ENCODE measurements around the gene CAPZB.
A peak's percentile ranks its signal among the peaks of the same experiment; 100 is the strongest.

The CAPZB gene

DNA sequence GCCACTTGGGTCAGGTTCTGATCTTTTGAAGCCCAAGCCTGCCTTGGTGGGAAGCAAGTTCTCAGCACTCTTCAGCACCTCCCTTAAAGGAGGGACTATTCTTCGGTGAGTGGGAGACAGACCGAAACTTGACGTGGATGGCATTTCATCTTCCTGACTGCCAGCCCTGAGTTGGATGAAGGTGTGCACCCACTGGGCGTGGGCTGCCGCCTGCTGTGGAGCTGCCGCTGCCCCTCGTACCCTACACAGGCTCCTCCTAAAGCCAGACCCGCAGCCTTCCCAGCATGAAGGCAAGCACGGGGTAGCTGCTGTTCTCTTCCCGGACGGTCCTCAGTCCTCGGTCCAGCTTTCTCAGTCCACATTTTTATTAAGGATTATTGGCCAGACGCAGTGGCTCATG is 89.1 kb downstream of the CAPZB start:
- peaks cover 13% of the 10 kb centered on the region for H3K36me3 ChIP-seq (ENCODE audit: insufficient read depth, low read length)
- H3K9me3 ChIP-seq (ENCODE audit: low read length), result no peaks in the 10 kb centered on the region
- no peak overlapping the region for H3K4me2 ChIP-seq (ENCODE audit: low read length)
- no peak overlapping the region for H2AFZ ChIP-seq (ENCODE audit: low read length)
- H3K79me2 ChIP-seq (ENCODE audit: insufficient read depth, low read length), result no peaks in the 10 kb centered on the region
- no peaks in the 10 kb centered on the region for H3F3A ChIP-seq (ENCODE audit: insufficient read depth, low read length)
- H3K9ac ChIP-seq (ENCODE audit: low read length), result no peak overlapping the region
- no peak overlapping the region for H3K4me3 ChIP-seq (ENCODE audit: low read depth, low read length, poor library complexity, severe bottlenecking)
- no peaks in the 10 kb centered on the region for H3K9me2 ChIP-seq (ENCODE audit: low read depth, low read length)
- H3K27me3 ChIP-seq (ENCODE audit: insufficient read depth, low read length), result no peaks in the 10 kb centered on the region
- H3K4me1 ChIP-seq (ENCODE audit: insufficient read depth, low read length, severe bottlenecking), result peaks cover 46% of the 10 kb centered on the region
- no peaks in the 10 kb centered on the region for H4K20me1 ChIP-seq (ENCODE audit: insufficient read depth, low read length)
- no peak overlapping the region for H3K27ac ChIP-seq (ENCODE audit: low read depth, low read length, poor library complexity, severe bottlenecking)
- TF ChIP-seq, protein P1, sequence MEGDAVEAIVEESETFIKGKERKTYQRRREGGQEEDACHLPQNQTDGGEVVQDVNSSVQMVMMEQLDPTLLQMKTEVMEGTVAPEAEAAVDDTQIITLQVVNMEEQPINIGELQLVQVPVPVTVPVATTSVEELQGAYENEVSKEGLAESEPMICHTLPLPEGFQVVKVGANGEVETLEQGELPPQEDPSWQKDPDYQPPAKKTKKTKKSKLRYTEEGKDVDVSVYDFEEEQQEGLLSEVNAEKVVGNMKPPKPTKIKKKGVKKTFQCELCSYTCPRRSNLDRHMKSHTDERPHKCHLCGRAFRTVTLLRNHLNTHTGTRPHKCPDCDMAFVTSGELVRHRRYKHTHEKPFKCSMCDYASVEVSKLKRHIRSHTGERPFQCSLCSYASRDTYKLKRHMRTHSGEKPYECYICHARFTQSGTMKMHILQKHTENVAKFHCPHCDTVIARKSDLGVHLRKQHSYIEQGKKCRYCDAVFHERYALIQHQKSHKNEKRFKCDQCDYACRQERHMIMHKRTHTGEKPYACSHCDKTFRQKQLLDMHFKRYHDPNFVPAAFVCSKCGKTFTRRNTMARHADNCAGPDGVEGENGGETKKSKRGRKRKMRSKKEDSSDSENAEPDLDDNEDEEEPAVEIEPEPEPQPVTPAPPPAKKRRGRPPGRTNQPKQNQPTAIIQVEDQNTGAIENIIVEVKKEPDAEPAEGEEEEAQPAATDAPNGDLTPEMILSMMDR (IDR thresholded peaks at IDR 0.05; ENCODE audit: low read length), result no peak
- no peak for TF ChIP-seq EZH2 (IDR thresholded peaks at IDR 0.05; ENCODE audit: borderline replicate concordance, low read length)

DNA sequence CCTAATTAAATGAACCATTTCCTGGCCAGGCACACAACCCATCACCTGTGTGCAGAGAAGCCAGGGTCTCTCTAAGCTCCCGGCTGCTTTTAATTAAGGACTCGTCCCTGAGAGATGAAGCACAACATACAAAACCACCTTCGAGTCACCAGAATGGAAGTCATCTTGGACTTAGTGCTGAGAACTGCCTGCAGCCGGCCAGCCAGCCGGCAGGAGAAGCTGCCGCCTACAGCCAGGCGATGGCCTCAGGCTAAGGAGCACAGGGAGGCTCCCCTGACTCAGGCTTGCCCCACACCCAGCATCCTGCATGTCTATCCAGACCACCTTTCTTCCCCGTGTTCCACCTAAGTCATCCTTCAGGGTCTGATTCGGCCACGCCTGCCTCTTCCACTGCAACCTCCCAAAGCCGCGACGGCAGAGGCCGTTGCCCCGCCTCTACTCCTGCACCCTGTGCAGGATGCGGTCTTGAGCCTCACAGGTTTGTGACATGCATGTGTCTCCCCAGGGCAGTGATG is 89.6 kb downstream of the CAPZB start:
- Histone ChIP-seq H3K27ac (ENCODE audit: low read depth, low read length, poor library complexity, severe bottlenecking) (peak overlapping the region; percentile 84), H3K79me2 (ENCODE audit: insufficient read depth, low read length) (no peaks in the 10 kb centered on the region), H2AFZ (ENCODE audit: low read length) (no peak overlapping the region), H4K20me1 (ENCODE audit: insufficient read depth, low read length) (no peaks in the 10 kb centered on the region), H3K36me3 (ENCODE audit: insufficient read depth, low read length) (peaks cover 13% of the 10 kb centered on the region), H3K9me2 (ENCODE audit: low read depth, low read length) (no peaks in the 10 kb centered on the region), H3K9ac (ENCODE audit: low read length) (no peak overlapping the region), H3K9me3 (ENCODE audit: low read length) (no peaks in the 10 kb centered on the region), H3K4me2 (ENCODE audit: low read length) (peak overlapping the region; percentile 4; the same call in 1 of the 2 replicates), H3F3A (ENCODE audit: insufficient read depth, low read length) (no peaks in the 10 kb centered on the region), H3K4me3 (ENCODE audit: low read depth, low read length, poor library complexity, severe bottlenecking) (no peak overlapping the region), H3K4me1 (ENCODE audit: insufficient read depth, low read length, severe bottlenecking) (peaks cover 52% of the 10 kb centered on the region), H3K27me3 (ENCODE audit: insufficient read depth, low read length) (no peaks in the 10 kb centered on the region)
- TF ChIP-seq, protein P1 (IDR thresholded peaks at IDR 0.05; ENCODE audit: low read length), result no peak
- TF ChIP-seq EZH2 (IDR thresholded peaks at IDR 0.05; ENCODE audit: borderline replicate concordance, low read length), result no peak

DNA sequence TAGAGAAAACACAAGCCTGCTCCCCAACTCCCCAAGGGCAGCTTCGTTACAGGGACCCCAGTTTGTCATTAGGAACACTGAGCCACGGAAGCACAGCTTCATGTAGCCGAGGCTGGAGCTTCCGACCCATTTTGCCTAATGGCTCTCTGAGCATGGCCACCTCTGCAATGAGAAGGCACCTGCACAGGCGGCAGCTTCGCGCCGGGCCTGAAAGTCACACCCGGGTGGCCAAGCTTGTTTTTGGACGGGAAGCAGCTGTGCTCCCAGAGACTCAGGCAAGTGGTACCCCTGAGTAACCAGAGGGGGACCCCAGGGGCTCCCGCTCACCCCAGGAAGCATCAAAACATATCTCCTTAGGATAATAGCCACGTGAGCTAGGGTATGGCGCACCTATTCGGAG is 92.3 kb downstream of the CAPZB start:
- H3K27ac ChIP-seq (ENCODE audit: low read depth, low read length, poor library complexity, severe bottlenecking), result peak overlapping the region; percentile 84
- no peaks in the 10 kb centered on the region for H3K9me2 ChIP-seq (ENCODE audit: low read depth, low read length)
- H4K20me1 ChIP-seq (ENCODE audit: insufficient read depth, low read length), result no peaks in the 10 kb centered on the region
- H3K4me3 ChIP-seq (ENCODE audit: low read depth, low read length, poor library complexity, severe bottlenecking), result peak overlapping the region; percentile 14
- H2AFZ ChIP-seq (ENCODE audit: low read length), result no peak overlapping the region
- no peak for TF ChIP-seq EZH2 (IDR thresholded peaks at IDR 0.05; ENCODE audit: borderline replicate concordance, low read length)
- TF ChIP-seq, protein P1 (IDR thresholded peaks at IDR 0.05; ENCODE audit: low read length), result no peak
- H3K4me2 ChIP-seq (ENCODE audit: low read length), result peak overlapping the region; percentile 45
- H3K9ac ChIP-seq (ENCODE audit: low read length), result peak overlapping the region; percentile 47; the same call in 1 of the 2 replicates
- no peaks in the 10 kb centered on the region for H3K79me2 ChIP-seq (ENCODE audit: insufficient read depth, low read length)
- no peaks in the 10 kb centered on the region for H3K9me3 ChIP-seq (ENCODE audit: low read length)
- no peaks in the 10 kb centered on the region for H3K36me3 ChIP-seq (ENCODE audit: insufficient read depth, low read length)
- no peaks in the 10 kb centered on the region for H3K27me3 ChIP-seq (ENCODE audit: insufficient read depth, low read length)
- peaks cover 57% of the 10 kb centered on the region for H3K4me1 ChIP-seq (ENCODE audit: insufficient read depth, low read length, severe bottlenecking)
- no peaks in the 10 kb centered on the region for H3F3A ChIP-seq (ENCODE audit: insufficient read depth, low read length)

Data from OCI-LY1 (cell line).